ENCODE data around the gene ADCY6. TPM values are rescaled to one million over a fixed set of nuclear protein-coding genes. Genes with fewer than 3 reads are reported as not detected.

Gene ADCY6
- 0.52 TPM for total RNA-seq

GRCh38 chr12:48788854-48789775 lies at the start of gene ADCY6:
Gene ADCY6, minus strand, starts transcription at chr12:48789089. Its CDS starts 5,655 bp downstream, at chr12:48783434.
- no peak within 1 kb of the TSS for H3K4me3 ChIP-seq (ENCODE audit: low read length)
- H3K27me3 ChIP-seq (ENCODE audit: insufficient read depth, low read length) = peaks cover 18% of the 10 kb centered on the region
- H3K4me1 ChIP-seq (ENCODE audit: insufficient read depth, low read length) = peaks cover 3% of the 10 kb centered on the region
- no peaks in the 10 kb centered on the region for H3K9me3 ChIP-seq (ENCODE audit: low read depth, low read length)

- no peaks in the 10 kb centered on the region for H3K4me1 ChIP-seq (ENCODE audit: insufficient read depth, low read length)
- H3K27me3 ChIP-seq (ENCODE audit: insufficient read depth, low read length) = no peaks in the 10 kb centered on the region
- no peaks in the 10 kb centered on the region for H3K9me3 ChIP-seq (ENCODE audit: low read depth, low read length)
- no peak overlapping the region for H3K4me3 ChIP-seq (ENCODE audit: low read length)
These were observed 49.2 kb upstream of the ADCY6 start for GRCh38 chr12:48838048-48838447.

GRCh38 chr12:48832321-48833060 lies 43.6 kb upstream of the ADCY6 start:
- Histone ChIP-seq H3K4me3 (ENCODE audit: low read length) (no peak overlapping the region), H3K27me3 (ENCODE audit: insufficient read depth, low read length) (no peaks in the 10 kb centered on the region), H3K4me1 (ENCODE audit: insufficient read depth, low read length) (no peaks in the 10 kb centered on the region), H3K9me3 (ENCODE audit: low read depth, low read length) (no peaks in the 10 kb centered on the region)

- H3K4me1 ChIP-seq (ENCODE audit: insufficient read depth, low read length) = no peaks in the 10 kb centered on the region
These were observed 42.4 kb upstream of the ADCY6 start for GRCh38 chr12:48831257-48831656.

GRCh38 chr12:48828841-48829575 lies 40.1 kb upstream of the ADCY6 start:
- no peaks in the 10 kb centered on the region for H3K27me3 ChIP-seq (ENCODE audit: insufficient read depth, low read length)
- no peaks in the 10 kb centered on the region for H3K9me3 ChIP-seq (ENCODE audit: low read depth, low read length)
- no peak overlapping the region for H3K4me3 ChIP-seq (ENCODE audit: low read length)
- no peaks in the 10 kb centered on the region for H3K4me1 ChIP-seq (ENCODE audit: insufficient read depth, low read length)

More at GRCh38 chr12:48831257-48831656, 42.4 kb upstream of the ADCY6 start:
- Histone ChIP-seq H3K4me3 (ENCODE audit: low read length) (no peak overlapping the region), H3K27me3 (ENCODE audit: insufficient read depth, low read length) (no peaks in the 10 kb centered on the region), H3K9me3 (ENCODE audit: low read depth, low read length) (no peaks in the 10 kb centered on the region)

GRCh38 chr12:48828293-48828692 lies 39.4 kb upstream of the ADCY6 start:
- Histone ChIP-seq H3K4me1 (ENCODE audit: insufficient read depth, low read length) (no peaks in the 10 kb centered on the region), H3K27me3 (ENCODE audit: insufficient read depth, low read length) (no peaks in the 10 kb centered on the region), H3K9me3 (ENCODE audit: low read depth, low read length) (no peaks in the 10 kb centered on the region), H3K4me3 (ENCODE audit: low read length) (no peak overlapping the region)

GRCh38 chr12:48827513-48828096 lies 38.7 kb upstream of the ADCY6 start:
- H3K4me3 ChIP-seq (ENCODE audit: low read length) = no peak overlapping the region
- no peaks in the 10 kb centered on the region for H3K4me1 ChIP-seq (ENCODE audit: insufficient read depth, low read length)
- no peaks in the 10 kb centered on the region for H3K27me3 ChIP-seq (ENCODE audit: insufficient read depth, low read length)
- H3K9me3 ChIP-seq (ENCODE audit: low read depth, low read length) = no peaks in the 10 kb centered on the region

GRCh38 chr12:48827026-48827425 lies 38.1 kb upstream of the ADCY6 start:
- H3K4me1 ChIP-seq (ENCODE audit: insufficient read depth, low read length) = no peaks in the 10 kb centered on the region
- no peaks in the 10 kb centered on the region for H3K9me3 ChIP-seq (ENCODE audit: low read depth, low read length)
- H3K27me3 ChIP-seq (ENCODE audit: insufficient read depth, low read length) = no peaks in the 10 kb centered on the region
- H3K4me3 ChIP-seq (ENCODE audit: low read length) = no peak overlapping the region

- H3K4me1 ChIP-seq (ENCODE audit: insufficient read depth, low read length) = no peaks in the 10 kb centered on the region
- H3K4me3 ChIP-seq (ENCODE audit: low read length) = no peak overlapping the region
- H3K9me3 ChIP-seq (ENCODE audit: low read depth, low read length) = no peaks in the 10 kb centered on the region
- H3K27me3 ChIP-seq (ENCODE audit: insufficient read depth, low read length) = no peaks in the 10 kb centered on the region
These were observed 37.4 kb upstream of the ADCY6 start for GRCh38 chr12:48826209-48826855.

- no peaks in the 10 kb centered on the region for H3K27me3 ChIP-seq (ENCODE audit: insufficient read depth, low read length)
- H3K4me3 ChIP-seq (ENCODE audit: low read length) = no peak overlapping the region
- H3K9me3 ChIP-seq (ENCODE audit: low read depth, low read length) = no peaks in the 10 kb centered on the region
- H3K4me1 ChIP-seq (ENCODE audit: insufficient read depth, low read length) = no peaks in the 10 kb centered on the region
These were observed 36.0 kb upstream of the ADCY6 start for GRCh38 chr12:48824905-48825304.

- no peaks in the 10 kb centered on the region for H3K4me1 ChIP-seq (ENCODE audit: insufficient read depth, low read length)
- no peak overlapping the region for H3K4me3 ChIP-seq (ENCODE audit: low read length)
- H3K9me3 ChIP-seq (ENCODE audit: low read depth, low read length) = no peaks in the 10 kb centered on the region
- peaks cover 3% of the 10 kb centered on the region for H3K27me3 ChIP-seq (ENCODE audit: insufficient read depth, low read length)
These were observed 35.2 kb upstream of the ADCY6 start for GRCh38 chr12:48824112-48824511.

GRCh38 chr12:48823281-48823680 lies 34.4 kb upstream of the ADCY6 start:
- Histone ChIP-seq H3K4me1 (ENCODE audit: insufficient read depth, low read length) (no peaks in the 10 kb centered on the region), H3K27me3 (ENCODE audit: insufficient read depth, low read length) (peaks cover 5% of the 10 kb centered on the region), H3K4me3 (ENCODE audit: low read length) (no peak overlapping the region), H3K9me3 (ENCODE audit: low read depth, low read length) (no peaks in the 10 kb centered on the region)

- H3K27me3 ChIP-seq (ENCODE audit: insufficient read depth, low read length) = peaks cover 9% of the 10 kb centered on the region
- no peaks in the 10 kb centered on the region for H3K9me3 ChIP-seq (ENCODE audit: low read depth, low read length)
- H3K4me3 ChIP-seq (ENCODE audit: low read length) = no peak overlapping the region
- H3K4me1 ChIP-seq (ENCODE audit: insufficient read depth, low read length) = peaks cover 4% of the 10 kb centered on the region
These were observed 33.8 kb upstream of the ADCY6 start for GRCh38 chr12:48822711-48823110.

GRCh38 chr12:48822139-48822538 lies 33.2 kb upstream of the ADCY6 start:
- Histone ChIP-seq H3K27me3 (ENCODE audit: insufficient read depth, low read length) (peaks cover 15% of the 10 kb centered on the region), H3K4me1 (ENCODE audit: insufficient read depth, low read length) (peaks cover 10% of the 10 kb centered on the region), H3K9me3 (ENCODE audit: low read depth, low read length) (no peaks in the 10 kb centered on the region), H3K4me3 (ENCODE audit: low read length) (no peak overlapping the region)

All from mononuclear cell (primary cell).